C4-2B (cell line): Measurements from ENCODE around the gene CLDN1.

Experiments
- H3K27ac ChIP-seq: fragments of 450-650 bp; 2 replicates; pipeline ENCODE4 v1.5.1; 2017
- ZFX ChIP-seq: fragments of 450-650 bp; IDR thresholded peaks from 2 replicates; pipeline ENCODE4 v1.6.1; 2017
- TF ChIP-seq, protein P1 (sequence below): fragments of 450-650 bp; conservative IDR thresholded peaks from 2 replicates; pipeline ENCODE4 v1.5.1; 2017; ENCODE audit warnings: mild to moderate bottlenecking

The CLDN1 gene

DNA sequence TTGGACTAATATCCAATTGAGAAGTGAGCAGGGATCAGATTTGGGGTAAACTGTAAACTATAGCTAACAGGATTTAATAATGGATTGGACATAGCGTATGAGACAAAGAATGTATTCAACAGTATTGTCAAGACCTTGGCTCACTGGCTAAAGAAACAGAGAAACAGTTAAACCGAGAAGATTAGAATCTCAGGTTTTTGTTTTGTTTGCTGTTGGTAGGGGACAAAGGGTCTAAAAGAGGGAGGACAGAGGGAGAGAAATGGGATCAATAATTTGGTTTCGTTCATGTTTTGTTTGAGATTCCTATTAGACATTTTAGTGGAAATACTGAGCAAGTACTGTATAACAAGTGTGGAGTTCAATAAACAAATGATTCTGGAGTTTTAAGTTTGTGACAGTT is 28.6 kb downstream of the CLDN1 start:
- TF ChIP-seq, protein P1, sequence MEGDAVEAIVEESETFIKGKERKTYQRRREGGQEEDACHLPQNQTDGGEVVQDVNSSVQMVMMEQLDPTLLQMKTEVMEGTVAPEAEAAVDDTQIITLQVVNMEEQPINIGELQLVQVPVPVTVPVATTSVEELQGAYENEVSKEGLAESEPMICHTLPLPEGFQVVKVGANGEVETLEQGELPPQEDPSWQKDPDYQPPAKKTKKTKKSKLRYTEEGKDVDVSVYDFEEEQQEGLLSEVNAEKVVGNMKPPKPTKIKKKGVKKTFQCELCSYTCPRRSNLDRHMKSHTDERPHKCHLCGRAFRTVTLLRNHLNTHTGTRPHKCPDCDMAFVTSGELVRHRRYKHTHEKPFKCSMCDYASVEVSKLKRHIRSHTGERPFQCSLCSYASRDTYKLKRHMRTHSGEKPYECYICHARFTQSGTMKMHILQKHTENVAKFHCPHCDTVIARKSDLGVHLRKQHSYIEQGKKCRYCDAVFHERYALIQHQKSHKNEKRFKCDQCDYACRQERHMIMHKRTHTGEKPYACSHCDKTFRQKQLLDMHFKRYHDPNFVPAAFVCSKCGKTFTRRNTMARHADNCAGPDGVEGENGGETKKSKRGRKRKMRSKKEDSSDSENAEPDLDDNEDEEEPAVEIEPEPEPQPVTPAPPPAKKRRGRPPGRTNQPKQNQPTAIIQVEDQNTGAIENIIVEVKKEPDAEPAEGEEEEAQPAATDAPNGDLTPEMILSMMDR = no peak
- TF ChIP-seq ZFX = no peak
- no peak overlapping the region for H3K27ac ChIP-seq

DNA sequence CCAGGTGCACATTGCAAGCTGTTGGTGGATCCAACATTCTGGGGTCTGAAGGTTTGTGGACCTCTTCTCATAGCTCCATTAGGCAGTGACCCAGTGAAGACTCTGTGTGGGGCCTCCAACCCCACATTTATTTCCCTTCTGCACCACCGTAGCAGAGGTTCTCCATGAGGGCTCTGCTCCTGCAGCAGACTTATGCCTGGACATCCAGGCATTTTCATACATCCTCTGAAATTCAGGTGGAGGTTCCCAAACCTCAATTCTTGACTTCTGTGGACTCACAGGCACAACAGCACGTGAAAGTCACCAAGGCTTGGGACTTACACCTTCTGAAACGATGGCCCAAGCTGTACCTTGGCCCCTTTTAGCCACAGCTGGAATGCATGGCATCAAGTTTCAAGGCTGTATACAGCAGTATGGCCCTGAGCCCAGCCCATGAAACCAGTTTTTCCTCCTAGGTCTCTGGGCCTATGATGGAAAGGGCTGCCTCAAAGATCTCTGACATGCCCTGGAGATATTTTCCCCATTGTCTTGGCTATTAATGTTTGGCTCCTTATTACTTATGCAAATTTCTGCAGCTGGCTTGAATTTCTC is 30.2 kb downstream of the CLDN1 start:
- no peak for TF ChIP-seq ZFX
- TF ChIP-seq, protein P1 = no peak
- no peak overlapping the region for H3K27ac ChIP-seq

DNA sequence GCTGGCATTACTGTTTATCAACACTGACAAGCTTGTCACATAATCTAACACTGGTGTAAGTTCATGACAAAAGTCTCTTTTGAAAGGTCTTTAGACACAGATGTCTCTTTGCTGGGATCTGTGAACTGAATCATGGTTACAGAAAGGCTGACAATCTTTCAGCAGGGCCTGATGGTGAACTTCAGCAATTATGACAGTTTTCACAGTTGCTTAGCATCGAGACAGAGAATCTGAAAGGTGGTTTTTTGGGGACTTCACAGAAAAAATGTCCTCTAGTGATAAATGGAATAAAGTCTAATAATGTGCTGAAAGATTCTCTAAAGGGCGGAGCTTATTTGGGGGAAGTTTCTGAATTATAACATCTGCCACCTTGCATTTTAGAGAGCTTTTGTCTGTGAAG is 32.3 kb downstream of the CLDN1 start:
- no peak for TF ChIP-seq ZFX
- TF ChIP-seq, protein P1 = no peak
- H3K27ac ChIP-seq = no peak overlapping the region

DNA sequence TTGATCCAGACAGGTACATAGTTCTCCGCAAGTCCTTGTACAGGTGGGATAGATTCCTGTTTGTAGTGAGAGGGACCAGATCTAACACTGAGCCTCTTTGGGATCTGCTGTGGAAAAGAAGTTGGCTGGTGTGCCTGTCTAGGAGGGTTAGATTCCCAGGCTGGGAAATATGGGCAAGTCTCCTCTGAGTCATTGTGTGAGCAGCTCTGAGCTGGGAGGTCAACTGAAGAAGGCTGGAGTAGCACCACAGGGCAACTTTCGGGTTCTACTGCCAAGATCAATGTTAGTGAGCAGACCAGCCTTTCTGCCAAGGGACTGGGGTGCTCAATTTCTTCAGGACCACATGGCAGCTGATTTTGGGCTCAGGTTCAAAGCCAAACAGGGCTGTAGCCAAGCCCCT is 33.4 kb downstream of the CLDN1 start:
- TF ChIP-seq ZFX = no peak
- TF ChIP-seq, protein P1 = no peak

DNA sequence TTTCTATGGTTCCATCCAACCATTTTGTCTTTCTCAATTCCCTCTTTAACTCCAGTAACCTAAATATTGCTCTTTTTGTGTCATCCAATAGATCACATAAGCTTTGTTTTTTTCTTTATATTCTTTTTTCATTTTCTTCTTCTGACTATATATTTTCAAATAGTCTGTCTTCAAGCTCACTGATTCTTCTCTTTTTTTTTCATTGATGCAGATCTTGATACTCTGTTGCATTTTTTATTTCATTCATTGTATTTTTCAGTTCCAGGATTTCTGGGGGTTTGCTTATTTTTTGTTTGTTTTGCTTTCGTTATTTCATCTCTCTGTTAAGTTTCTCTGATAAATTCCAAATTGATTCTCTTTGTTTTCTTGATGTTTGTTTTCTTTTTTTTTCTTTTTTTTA is 36.2 kb downstream of the CLDN1 start:
- H3K27ac ChIP-seq = no peak overlapping the region
- no peak for TF ChIP-seq ZFX
- TF ChIP-seq, protein P1 = no peak

More for the DNA sequence above, 33.4 kb downstream of the CLDN1 start:
- no peak overlapping the region for H3K27ac ChIP-seq

DNA sequence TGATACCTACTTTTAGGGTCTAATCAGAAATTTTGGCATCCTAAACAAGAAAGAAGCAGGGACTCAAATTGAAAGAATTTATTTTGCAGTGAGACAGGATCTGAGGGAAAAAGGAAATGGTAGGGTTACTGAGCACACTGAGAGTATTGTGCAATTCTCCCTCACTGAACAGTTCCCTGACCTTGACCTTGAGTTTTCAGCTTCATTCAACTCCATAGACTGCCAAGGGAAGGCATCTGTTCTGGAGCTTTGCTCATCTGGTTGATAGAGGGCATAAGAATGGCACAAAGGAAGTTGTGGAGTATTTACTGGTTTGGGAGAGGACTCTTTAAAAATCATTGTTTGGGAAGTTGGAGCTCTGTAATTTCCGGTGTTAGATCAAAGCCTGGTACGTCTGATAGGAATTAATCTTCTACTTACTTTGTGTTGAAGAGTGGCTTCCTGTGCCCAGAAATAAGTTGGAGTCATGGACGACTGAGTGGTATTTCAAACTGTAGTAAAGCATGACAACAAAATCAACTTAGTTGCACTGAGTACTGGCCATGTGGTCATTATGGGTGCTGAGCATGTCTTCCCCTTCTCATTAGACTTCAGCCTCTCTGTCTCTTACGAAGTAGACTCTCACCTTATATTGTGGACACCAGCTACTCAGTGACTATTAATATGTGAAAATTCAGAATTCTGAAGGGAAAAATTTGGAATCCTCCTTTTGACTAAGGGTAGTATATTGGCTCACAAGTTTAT is 40.8 kb downstream of the CLDN1 start:
- H3K27ac ChIP-seq = no peak overlapping the region
- TF ChIP-seq ZFX = no peak
- TF ChIP-seq, protein P1 = no peak

DNA sequence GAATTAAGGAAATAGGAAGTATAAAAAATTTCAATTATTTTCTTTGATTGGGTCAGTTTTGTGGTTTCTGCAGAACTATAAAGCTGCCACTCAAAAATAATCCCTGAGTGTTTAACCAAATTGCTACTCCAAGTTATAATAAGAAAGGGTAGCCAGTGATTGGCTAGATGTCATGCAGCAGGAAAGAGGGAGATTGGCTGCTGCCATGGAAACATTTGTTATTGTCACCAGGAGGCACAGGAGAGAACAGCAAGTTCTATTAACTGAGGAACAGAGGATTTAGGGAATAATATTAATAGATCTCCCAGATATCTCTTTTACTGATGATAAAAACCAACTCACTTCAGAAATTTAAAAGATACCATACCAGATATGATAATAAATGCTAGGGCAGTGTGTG is 42.6 kb downstream of the CLDN1 start:
- TF ChIP-seq, protein P1 = no peak
- no peak for TF ChIP-seq ZFX

More for the DNA sequence above, 42.6 kb downstream of the CLDN1 start:
- H3K27ac ChIP-seq = no peak overlapping the region
